Panc1 (cell line): ENCODE results near the gene LASP1. TPM values are rescaled to one million over a fixed set of nuclear protein-coding genes. Genes with fewer than 3 reads are reported as not detected.
"Not testable (repeated sequence)": the region's sequence is repeated elsewhere in the genome, so short reads cannot be mapped to it uniquely, and the experiment has no call there.

Source experiments
- ATAC-seq: fragments of 200-7000 bp; cut with Tn5 transposase; 2 replicates; pipeline ENCODE4 v1.9.1; 2020; ENCODE audit warnings: mild to moderate bottlenecking, moderate library complexity
- BruUV-seq: library from RNA; stranded (reverse); fragments of 400-500 nt; replicated peaks from 2 replicates; lab custom pipeline; 2021; lab: Mats Ljungman, UMichigan
- CTCF ChIA-PET: fragments of 300-600 bp; sonication (Branson Sonifier 250); formaldehyde crosslinking; loops from one replicate; lab custom pipeline; 2022; ENCODE audit warnings: antibody characterized with exemption; lab: Charles Lee
- POLR2A ChIA-PET: fragments of 300-600 bp; sonication (Branson Sonifier 250); formaldehyde crosslinking; loops from one replicate; lab custom pipeline; 2022; ENCODE audit warnings: antibody characterized with exemption; lab: Charles Lee
- DNase-seq: peaks from one replicate; pipeline ENCODE4 v3.0.0-alpha.2; 2010; ENCODE audit warnings: low read depth, low spot score
- H3K27ac ChIP-seq: 2 replicates; pipeline ENCODE4 v1.5.1; 2011; ENCODE audit warnings: mild to moderate bottlenecking, low read length, inconsistent platforms
- H3K27me3 ChIP-seq: fragments of 200-500 bp; sonication (Bioruptor generic); 2 replicates; pipeline ENCODE4 v1.6.0; 2014; ENCODE audit warnings: low read length, inconsistent platforms; ENCODE audit not compliant: control insufficient read depth, insufficient read depth
- H3K36me3 ChIP-seq: fragments of 200-500 bp; sonication (Bioruptor generic); 2 replicates; pipeline ENCODE4 v1.5.1; 2014; ENCODE audit warnings: inconsistent platforms, mild to moderate bottlenecking, low read length, moderate library complexity; ENCODE audit not compliant: control insufficient read depth, insufficient read depth
- H3K4me1 ChIP-seq: 2 replicates; pipeline ENCODE4 v1.5.1; 2011; ENCODE audit warnings: inconsistent platforms, mild to moderate bottlenecking, low read length, moderate library complexity; ENCODE audit not compliant: control insufficient read depth, insufficient read depth
- H3K4me3 ChIP-seq, 2 experiments: 2 replicates each; pipeline ENCODE4 v1.5.1; 2011 to 2012; ENCODE audit warnings: low read depth in 2 of 2, low read length in 2 of 2, mild to moderate bottlenecking in 2 of 2, inconsistent platforms in 1 of 2, moderate library complexity in 1 of 2
- H3K9me3 ChIP-seq: fragments of 200-500 bp; sonication (Bioruptor generic); 2 replicates; pipeline ENCODE4 v1.5.1; 2014; ENCODE audit warnings: low read depth, mild to moderate bottlenecking, inconsistent platforms, low read length, moderate library complexity; ENCODE audit not compliant: control insufficient read depth, insufficient read depth
- POLR2AphosphoS5 ChIP-seq: IDR thresholded peaks from 2 replicates; pipeline ENCODE4 v1.6.1; 2012; ENCODE audit warnings: mild to moderate bottlenecking, low read depth, low read length, moderate library complexity
- SIN3A ChIP-seq: IDR thresholded peaks from 2 replicates; pipeline ENCODE4 v1.6.1; 2012; ENCODE audit warnings: low read depth, mild to moderate bottlenecking, low read length, moderate library complexity, borderline replicate concordance; ENCODE audit not compliant: insufficient read depth
- TCF7L2 ChIP-seq: IDR thresholded peaks from 2 replicates; pipeline ENCODE4 v1.6.1; 2011; ENCODE audit warnings: mild to moderate bottlenecking, low read depth, low read length, inconsistent platforms
- in situ Hi-C: cut with HindIII; loops from 2 replicates; pipeline ENCODE4 v1.10.0; 2016; ENCODE audit warnings: low sequenced_read_pairs, low pct_unique_long_range_greater_than_20kb
- intact Hi-C: fragments of 100-400 bp; cut with micrococcal nuclease; formaldehyde crosslinking; loops from one replicate; pipeline ENCODE4 v1.10.0; 2022; ENCODE audit not compliant: unreplicated experiment
- total RNA-seq: library from RNA; stranded (reverse); gene quantifications from one replicate; pipeline ENCODE4 v1.2.1, GENCODE V29; 2021; ENCODE audit not compliant: unreplicated experiment
- TF ChIP-seq, protein P1 (sequence below): fragments of 450-650 bp; IDR thresholded peaks from 2 replicates; pipeline ENCODE4 v1.5.1; 2017; ENCODE audit warnings: mild to moderate bottlenecking
- TF ChIP-seq, protein P2 (sequence below), 2 experiments: IDR thresholded peaks; 2 replicates each; pipeline ENCODE4 v1.6.1; 2011 to 2012; ENCODE audit warnings: low read depth in 2 of 2, control low read depth in 1 of 2, low read length in 1 of 2, mild to moderate bottlenecking in 1 of 2, moderate library complexity in 1 of 2; ENCODE audit not compliant: insufficient read depth in 1 of 2

LASP1 gene
- total RNA-seq, 1 experiment from 2014 or later = 112 TPM

DNA sequence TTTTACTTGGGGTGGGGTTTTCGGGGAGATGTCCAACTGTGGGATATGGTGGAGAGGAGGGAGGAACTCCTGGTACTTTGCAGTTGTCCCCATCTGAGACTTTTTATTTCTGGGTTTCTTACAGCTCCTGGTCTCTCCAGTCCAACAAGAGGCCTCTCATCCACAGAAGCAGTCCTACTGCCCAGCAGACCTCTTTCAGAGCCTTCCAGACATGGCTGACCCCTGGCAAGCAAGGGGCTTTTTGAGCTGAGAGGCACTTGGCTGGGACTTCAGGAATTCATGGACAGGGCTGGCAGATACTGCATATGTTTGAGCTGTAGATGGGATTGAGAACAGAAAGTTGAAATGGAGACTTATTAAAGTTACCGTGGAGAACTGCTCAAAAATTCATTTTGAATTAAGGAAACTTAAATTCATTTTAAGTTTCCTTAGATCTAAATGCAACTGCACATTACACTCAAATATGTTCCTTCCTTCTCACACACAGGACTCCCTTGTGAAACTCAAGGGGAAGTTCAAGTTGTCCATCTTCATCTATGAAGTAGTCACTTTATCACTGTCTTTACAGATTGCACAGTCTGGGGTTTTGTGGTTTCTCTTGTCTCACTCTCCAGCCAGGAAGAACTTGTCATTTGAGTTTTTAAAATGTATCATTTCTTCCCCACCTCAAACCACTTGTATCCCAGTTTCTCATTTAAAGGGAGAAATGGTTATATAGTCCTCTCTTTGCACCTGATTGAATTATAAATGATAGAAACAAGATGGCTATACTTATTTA lies 56.6 kb downstream of the LASP1 start:
- no peaks in the 10 kb centered on the region for H3K4me1 ChIP-seq
- in situ Hi-C loops (no loop called here), intact Hi-C loops (no loop called here)
- DNase-seq (no peak), ATAC-seq (no peak)
- ChIA-PET POLR2A (interaction anchor here (0.7 kb wide), 1 partner anchor 13 kb away, joined by 3 read pairs; no protein-coding TSS in a partner anchor), CTCF (no interaction called here)
- TF ChIP-seq, protein P1, sequence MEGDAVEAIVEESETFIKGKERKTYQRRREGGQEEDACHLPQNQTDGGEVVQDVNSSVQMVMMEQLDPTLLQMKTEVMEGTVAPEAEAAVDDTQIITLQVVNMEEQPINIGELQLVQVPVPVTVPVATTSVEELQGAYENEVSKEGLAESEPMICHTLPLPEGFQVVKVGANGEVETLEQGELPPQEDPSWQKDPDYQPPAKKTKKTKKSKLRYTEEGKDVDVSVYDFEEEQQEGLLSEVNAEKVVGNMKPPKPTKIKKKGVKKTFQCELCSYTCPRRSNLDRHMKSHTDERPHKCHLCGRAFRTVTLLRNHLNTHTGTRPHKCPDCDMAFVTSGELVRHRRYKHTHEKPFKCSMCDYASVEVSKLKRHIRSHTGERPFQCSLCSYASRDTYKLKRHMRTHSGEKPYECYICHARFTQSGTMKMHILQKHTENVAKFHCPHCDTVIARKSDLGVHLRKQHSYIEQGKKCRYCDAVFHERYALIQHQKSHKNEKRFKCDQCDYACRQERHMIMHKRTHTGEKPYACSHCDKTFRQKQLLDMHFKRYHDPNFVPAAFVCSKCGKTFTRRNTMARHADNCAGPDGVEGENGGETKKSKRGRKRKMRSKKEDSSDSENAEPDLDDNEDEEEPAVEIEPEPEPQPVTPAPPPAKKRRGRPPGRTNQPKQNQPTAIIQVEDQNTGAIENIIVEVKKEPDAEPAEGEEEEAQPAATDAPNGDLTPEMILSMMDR = no peak
- TF ChIP-seq, protein P2, sequence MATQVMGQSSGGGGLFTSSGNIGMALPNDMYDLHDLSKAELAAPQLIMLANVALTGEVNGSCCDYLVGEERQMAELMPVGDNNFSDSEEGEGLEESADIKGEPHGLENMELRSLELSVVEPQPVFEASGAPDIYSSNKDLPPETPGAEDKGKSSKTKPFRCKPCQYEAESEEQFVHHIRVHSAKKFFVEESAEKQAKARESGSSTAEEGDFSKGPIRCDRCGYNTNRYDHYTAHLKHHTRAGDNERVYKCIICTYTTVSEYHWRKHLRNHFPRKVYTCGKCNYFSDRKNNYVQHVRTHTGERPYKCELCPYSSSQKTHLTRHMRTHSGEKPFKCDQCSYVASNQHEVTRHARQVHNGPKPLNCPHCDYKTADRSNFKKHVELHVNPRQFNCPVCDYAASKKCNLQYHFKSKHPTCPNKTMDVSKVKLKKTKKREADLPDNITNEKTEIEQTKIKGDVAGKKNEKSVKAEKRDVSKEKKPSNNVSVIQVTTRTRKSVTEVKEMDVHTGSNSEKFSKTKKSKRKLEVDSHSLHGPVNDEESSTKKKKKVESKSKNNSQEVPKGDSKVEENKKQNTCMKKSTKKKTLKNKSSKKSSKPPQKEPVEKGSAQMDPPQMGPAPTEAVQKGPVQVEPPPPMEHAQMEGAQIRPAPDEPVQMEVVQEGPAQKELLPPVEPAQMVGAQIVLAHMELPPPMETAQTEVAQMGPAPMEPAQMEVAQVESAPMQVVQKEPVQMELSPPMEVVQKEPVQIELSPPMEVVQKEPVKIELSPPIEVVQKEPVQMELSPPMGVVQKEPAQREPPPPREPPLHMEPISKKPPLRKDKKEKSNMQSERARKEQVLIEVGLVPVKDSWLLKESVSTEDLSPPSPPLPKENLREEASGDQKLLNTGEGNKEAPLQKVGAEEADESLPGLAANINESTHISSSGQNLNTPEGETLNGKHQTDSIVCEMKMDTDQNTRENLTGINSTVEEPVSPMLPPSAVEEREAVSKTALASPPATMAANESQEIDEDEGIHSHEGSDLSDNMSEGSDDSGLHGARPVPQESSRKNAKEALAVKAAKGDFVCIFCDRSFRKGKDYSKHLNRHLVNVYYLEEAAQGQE (IDR thresholded peaks at IDR 0.05; ENCODE audit: insufficient read depth in 1 of 2, low read depth in 2 of 2, low read length in 1 of 2) = no peak
- no peak for TF ChIP-seq TCF7L2
- TF ChIP-seq POLR2AphosphoS5 = no peak
- TF ChIP-seq SIN3A = no peak
- H3K36me3 ChIP-seq = no peaks in the 10 kb centered on the region
- no TSS peak for BruUV-seq
- H3K4me3 ChIP-seq = peak overlapping the region in 1 of 2 experiments; percentile 25; a peak in 1 of 4 replicates
- H3K9me3 ChIP-seq = no peaks in the 10 kb centered on the region
- no peaks in the 10 kb centered on the region for H3K27me3 ChIP-seq
- no peak overlapping the region for H3K27ac ChIP-seq

DNA sequence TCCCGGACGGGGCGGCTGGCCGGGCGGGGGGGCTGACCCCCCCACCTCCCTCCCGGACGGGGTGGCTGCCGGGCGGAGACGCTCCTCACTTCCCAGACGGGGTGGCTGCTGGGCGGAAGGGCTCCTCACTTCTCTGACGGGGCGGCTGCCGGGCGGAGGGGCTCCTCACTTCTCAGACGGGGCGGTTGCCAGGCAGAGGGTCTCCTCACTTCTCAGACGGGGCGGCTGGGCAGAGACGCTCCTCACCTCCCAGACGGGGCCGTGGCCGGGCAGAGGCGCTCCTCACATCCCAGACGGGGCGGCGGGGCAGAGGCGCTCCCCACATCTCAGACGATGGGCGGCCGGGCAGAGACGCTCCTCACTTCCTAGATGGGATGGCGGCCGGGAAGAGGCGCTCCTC lies 60.9 kb downstream of the LASP1 start:
- in situ Hi-C loops, CTCF ChIA-PET, H3K36me3 ChIP-seq, H3K27ac ChIP-seq, H3K27me3 ChIP-seq, H3K9me3 ChIP-seq, DNase-seq, BruUV-seq, H3K4me1 ChIP-seq, intact Hi-C loops, ATAC-seq, H3K4me3 ChIP-seq, POLR2A ChIA-PET: not testable (repeated sequence)

DNA sequence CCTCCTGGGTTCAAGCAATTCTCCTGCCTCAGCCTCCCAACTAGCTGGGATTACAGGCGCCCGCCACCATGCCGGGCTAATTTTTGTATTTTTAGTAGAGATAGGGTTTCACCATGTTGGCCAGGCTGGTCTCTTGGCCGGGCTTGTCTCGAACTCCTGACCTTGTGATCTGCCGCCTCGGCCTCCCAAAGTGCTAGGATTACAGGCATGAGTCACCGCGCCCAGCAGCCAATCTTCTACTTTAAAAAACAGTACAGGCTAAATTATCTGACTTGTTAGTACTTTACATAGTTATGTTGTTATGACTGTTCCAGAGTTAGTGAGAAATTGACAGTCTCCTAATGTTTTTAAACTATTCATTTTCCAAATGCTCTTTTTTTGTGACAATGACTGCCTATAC lies 64.1 kb downstream of the LASP1 start:
- CTCF ChIA-PET, POLR2A ChIA-PET, H3K4me1 ChIP-seq, H3K36me3 ChIP-seq, H3K9me3 ChIP-seq, DNase-seq, intact Hi-C loops, H3K27me3 ChIP-seq, H3K27ac ChIP-seq, ATAC-seq, H3K4me3 ChIP-seq, BruUV-seq, in situ Hi-C loops: not testable (repeated sequence)
